Measurements from ENCODE around the gene GRK5.

DNA sequence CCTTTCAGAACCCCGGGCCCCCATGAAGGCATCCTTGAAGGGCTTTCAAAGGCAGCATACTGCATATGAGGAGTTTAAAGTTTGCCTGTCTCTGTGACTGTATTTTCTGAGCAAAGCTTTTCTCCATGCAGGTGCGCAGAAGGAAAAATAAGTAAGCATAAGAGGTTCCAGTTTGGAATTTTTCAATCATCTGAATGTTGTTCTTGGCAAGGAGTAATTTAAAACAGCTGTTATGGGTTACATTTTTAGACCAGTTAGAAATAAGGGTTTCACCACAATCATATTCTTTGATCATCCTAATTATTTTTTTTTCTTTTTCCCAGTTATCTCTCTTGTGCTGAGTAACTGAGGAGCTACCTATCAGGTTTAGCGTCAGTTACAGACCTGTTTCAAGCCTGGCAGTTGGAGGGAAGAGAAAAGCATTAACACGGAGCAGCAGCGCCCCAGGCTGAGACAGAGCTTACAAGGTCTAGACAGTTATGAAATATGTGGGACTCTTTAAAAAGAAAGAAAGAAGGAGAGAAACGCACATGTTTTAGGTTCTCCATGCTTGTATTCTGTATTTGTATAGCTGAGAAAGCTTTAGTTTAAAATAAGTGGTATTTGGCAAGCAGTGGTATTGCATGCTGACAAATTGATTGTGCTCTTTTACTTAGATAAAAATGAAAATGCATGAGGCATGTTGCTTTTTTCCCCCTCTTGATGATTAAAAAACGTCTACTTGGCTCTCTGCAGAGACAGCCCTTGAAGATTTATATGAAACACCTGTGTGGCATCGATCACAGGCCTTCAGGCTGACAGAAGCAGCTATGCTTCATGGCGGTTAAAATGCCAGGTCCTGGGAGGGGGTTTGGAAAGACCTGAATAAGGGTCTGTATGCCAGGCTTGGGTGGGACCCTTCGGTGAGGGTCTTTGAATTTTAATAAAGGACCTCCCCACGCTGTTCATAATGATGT is 157.6 kb downstream of the GRK5 start:
- TF ChIP-seq, protein P1, sequence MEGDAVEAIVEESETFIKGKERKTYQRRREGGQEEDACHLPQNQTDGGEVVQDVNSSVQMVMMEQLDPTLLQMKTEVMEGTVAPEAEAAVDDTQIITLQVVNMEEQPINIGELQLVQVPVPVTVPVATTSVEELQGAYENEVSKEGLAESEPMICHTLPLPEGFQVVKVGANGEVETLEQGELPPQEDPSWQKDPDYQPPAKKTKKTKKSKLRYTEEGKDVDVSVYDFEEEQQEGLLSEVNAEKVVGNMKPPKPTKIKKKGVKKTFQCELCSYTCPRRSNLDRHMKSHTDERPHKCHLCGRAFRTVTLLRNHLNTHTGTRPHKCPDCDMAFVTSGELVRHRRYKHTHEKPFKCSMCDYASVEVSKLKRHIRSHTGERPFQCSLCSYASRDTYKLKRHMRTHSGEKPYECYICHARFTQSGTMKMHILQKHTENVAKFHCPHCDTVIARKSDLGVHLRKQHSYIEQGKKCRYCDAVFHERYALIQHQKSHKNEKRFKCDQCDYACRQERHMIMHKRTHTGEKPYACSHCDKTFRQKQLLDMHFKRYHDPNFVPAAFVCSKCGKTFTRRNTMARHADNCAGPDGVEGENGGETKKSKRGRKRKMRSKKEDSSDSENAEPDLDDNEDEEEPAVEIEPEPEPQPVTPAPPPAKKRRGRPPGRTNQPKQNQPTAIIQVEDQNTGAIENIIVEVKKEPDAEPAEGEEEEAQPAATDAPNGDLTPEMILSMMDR (conservative IDR thresholded peaks at IDR 0.05 in 1 of 2, IDR thresholded peaks at IDR 0.05 in 1 of 2; ENCODE audit: extremely low read depth in 1 of 2, insufficient read depth in 1 of 2, low read depth in 1 of 2, low read length in 2 of 2): no peak
- no peak for TF ChIP-seq EZH2 (IDR thresholded peaks at IDR 0.05; ENCODE audit: borderline replicate concordance, low read length)

Data from mammary epithelial cell (primary cell).